ENCODE results near the gene DSCAML1.
"Not testable (repeated sequence)": the region's sequence is repeated elsewhere in the genome, so short reads cannot be mapped to it uniquely, and the experiment has no call there.

DSCAML1 gene

DNA sequence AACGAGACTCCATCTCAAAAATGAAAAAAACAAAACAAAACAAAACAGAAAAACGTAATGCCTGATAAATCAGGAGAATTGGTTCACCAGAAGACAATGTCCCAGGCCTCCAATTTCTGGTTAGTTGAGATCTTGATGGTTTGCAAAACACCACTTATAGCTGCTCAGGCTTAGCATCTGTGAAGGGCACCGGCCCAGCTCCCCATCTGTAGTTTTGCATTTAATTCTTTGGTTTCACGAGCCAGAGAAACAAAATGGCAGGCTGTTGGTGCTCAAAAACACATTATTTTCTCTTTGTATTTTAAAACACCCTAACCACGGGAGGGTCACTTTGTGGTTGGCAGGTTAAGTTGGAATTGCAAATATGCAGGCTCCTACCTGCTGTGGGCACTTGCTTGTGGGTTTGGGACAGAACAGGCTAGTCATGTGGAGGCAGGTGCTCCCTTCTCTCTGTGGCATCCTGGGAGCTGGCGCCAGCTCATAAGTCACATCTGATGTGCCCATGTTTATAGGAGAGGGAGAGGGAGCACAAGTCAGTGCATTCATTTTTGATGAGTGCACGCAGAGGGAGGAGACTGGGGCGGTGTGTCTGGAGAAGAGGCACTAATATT lies 323.4 kb downstream of the DSCAML1 start:
- no peak for DNase-seq (ENCODE audit: low read depth in 2 of 2)

DNA sequence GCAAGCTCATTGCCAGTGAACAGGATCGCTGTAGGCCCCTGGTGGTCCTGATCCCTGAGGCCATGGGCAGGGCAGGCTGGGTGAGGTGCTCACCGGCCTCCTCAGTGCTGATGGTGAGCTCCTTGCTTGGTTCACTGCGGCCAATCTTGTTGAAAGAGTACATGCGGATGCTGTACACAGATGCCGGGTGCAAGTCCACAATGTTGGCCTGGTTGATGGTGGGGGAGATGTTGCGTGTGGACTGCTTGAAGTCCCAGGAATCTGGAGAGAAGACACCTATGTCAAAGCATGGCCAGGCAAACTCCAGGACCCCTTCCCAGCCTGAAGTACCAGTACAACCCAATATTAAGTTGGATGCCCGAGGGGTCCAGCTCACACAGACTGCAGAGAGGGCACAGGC lies 325.2 kb downstream of the DSCAML1 start:
- no peak for DNase-seq (ENCODE audit: low read depth in 2 of 2)

DNA sequence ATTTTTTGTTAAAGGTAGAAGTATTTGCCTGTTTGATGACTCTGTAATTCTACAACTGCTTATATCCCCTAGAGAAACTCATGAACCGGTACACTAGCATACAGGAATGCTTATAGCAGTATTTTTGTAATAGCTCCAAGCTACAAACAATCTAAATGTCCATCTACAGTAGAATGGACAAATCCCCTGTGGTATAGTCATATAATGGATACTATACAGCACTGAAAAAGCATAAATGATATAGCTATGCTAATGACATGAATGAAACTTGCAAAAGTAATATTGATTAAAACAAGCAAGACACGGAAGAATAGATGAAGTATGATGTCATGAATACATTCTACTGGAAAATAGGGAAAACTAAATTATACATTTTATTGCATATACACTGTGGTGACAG lies 326.4 kb downstream of the DSCAML1 start:
- no peak for DNase-seq (ENCODE audit: low read depth in 2 of 2)

DNA sequence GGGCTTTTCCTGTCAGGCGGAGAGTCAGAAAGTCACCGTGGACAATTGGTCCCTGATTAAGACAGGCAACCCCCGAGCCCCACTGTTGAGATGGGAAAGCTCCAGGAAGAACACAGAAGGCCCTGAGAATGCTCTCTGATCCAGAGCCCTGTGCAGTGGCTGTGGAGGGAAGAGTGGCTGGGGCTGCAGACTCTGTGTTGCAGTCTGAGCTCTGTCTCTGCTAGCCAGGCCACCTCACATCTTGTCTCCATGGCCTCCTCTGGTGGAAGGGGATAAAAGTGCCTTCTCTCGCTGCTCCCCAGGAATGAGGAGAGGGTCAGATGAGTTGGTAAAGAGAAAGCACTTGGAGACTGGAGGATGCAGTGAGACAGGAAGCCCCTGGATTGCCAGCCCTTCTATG lies 328.1 kb downstream of the DSCAML1 start:
- no peak for DNase-seq (ENCODE audit: low read depth in 2 of 2)

DNA sequence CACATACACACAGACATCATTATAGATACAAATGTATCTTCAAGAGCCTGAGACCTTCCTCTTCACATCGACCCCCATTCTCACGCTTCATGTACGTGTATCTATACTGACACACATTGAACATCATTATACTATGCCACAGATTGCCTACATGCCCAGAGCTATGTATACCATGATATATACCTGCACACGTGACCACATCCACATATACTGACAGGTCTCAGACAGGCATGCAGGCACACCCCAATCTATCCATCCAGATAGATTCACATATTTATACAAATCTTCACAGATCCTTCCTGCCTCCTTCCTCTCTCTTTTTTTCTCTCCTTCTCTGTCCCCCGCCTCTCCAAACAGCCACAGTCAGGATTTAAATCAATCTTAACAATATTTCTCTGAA lies 329.2 kb downstream of the DSCAML1 start:
- DNase-seq (ENCODE audit: low read depth in 2 of 2), result no peak

DNA sequence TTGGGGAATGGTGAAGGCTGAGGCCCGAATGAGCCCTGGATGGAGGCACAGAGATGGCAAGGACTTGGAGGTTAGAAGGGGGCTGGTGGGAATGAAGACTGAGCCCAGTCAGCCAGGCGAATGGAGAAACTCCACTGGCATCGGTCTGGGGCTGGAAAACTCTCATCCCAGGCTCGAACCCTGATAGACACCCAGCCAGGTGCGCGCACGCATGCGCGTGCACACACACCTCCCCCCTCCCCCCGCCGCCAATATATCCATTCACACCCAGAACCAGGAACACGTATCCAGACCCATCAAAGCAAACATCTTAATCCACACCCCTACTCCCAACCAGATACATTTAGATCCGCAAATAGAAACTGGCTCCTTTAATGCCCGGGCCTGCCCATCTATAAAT lies 330.1 kb downstream of the DSCAML1 start:
- DNase-seq (ENCODE audit: low read depth in 2 of 2), result no peak

DNA sequence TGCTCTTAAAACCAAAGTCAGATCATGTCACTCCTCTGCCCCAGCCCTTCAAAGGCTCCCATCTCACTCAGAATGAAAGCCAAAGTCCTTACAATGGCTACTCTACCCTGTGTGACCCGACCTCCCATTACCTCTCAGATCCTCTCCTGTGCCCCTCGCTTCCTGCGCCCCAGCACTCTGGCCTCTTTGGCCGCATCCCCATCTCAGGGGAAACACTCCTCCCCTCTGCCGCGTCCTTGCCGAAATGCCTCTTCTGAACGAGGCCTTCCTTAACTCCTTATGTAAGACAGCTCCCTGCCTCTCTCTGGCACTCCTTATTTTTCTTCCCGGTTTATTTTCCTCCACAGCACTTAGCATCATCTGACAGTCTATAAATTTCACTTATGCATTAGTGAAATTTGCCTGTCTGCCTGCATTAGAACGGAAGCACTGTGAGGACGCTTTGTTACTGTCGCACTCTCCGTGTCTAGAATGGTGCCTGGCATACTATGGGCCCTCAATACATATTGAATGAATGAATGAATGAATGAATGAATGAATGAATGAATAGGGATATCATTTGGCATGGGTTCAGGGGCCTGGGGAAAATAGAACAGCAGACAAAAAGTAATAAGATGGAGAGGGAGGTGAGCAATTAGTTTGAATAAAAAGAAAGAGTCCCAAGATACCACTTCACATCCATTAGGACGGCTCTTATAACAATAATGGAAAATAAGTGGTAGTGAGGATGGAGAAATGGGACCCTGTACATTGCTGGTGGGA lies 331.6 kb downstream of the DSCAML1 start:
- no peak for DNase-seq (ENCODE audit: low read depth in 2 of 2)

DNA sequence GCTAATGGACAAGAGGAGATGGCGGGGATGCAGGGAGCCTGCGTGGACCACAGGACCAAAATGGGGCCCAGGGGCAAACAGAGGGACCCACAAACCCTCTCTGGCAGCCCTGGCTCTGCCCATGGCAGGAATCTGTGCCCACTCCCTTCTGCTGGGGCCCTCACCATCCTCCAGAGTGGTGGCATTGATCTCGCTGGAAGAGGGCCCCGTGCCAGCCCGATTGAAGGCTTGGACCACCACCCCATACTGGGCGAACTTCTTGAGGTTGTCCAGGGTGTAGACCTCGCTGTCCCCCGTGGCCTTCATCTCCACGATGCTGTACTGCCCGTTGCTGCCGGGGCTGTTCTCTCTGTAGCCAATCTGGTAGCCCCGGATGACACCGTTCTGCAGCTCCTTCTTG lies 332.2 kb downstream of the DSCAML1 start:
- no peak for DNase-seq (ENCODE audit: low read depth in 2 of 2)

DNA sequence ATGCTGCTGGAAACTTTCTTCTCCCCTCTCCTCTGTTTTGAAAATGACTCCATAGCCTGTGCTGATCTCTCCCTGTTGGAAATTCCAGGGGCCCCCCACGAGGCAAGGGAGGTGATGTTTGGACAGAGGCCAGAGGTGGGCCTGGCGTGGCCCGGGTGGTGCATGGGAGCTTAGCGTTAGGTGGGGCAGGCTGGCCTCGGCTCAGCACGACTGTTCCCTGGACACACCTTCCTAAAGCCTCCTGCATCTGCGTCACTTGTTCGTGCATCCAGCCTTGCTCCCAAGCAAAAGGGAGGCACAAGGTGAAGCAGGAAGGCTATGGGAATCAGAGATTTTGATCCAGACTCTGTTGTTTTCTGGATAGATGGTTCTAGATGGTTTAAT lies 334.2 kb downstream of the DSCAML1 start:
- no peak for DNase-seq (ENCODE audit: low read depth in 2 of 2)

DNA sequence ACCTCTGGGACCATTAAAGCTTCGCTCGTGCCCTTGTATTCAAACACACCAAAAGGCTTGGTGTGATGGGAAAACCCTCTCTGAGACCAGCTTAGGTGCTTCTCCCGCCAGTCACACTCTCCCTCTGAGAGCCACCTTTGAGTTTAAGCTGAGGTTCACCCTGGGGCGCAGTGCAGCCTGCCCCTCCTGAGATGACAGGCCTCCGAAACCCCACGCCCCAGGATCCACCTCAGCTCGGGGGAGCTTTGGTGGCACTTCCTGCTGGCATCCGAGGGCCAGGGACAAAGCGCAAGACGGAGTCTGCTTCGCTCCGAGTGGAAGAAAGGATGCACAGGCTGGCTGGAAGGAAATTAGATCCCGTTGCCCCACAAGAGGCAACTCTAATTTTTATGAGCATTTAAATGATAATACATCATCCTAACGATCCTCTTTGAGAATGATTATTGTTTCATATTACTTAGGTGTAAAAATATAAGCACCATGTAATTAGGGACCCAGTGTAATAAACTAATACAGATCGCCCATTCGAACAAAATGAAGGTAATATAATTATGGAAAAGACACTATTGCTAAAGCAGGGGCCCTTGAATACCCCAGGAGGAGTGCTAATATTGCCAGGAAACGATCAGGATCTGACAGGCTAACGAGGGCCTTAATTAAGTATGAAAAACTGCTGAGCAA lies 334.7 kb downstream of the DSCAML1 start:
- DNase-seq (ENCODE audit: low read depth in 2 of 2), result no peak

DNA sequence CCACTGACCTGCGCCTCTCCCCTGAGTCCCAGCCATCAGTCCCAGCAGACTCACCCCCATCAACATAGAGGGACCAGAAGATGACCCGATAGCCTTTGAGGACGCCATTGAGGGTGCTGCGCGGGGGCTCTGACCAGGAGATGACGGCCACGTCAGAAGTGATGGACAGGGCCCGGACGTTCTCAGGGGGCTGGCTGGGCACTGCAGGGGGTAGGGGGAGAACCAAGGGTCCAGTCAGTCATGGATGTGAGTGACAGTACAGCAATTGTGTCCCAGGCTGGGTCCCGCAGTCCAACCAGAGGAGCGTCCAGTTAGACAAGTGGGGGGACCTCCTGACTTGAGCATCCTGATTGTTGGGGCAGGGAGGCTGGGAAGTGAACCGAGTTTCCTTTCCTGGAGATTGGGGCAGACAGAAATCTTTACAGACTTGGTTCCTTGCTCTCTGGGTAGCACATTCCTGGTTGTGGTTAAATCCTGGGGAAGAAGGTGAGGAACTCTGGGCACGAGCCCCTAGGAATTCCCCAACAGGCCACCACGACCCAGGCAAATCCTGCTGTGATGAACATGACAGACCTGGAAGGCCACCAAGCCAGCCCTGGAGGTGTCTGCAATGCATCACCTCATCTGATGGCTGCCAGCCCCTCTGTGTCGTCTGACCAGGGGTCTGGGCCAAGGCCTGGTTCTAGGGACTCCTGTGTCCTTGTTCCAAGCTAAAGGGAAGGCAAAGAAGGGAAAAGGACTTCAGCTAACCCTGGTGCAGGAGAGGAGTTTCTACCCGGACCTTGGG lies 335.4 kb downstream of the DSCAML1 start:
- DNase-seq (ENCODE audit: low read depth in 2 of 2), result no peak

DNA sequence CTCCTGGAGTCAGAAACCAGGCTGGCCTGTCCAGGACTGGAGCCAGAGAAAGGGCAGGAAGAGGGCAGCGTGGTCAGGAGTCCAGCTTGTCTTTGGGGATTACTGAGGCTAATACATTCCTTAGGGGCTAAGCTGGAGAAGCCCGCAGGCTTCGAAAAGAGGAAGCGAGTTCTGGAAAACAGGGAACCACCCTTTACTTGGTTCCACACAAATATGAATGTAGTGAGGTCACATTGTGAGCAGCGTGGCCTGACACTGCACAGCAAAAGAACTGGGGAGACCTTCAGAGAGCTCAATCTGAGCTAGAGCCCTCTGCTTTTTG lies 337.1 kb downstream of the DSCAML1 start:
- no peak for DNase-seq (ENCODE audit: low read depth in 2 of 2)

DNA sequence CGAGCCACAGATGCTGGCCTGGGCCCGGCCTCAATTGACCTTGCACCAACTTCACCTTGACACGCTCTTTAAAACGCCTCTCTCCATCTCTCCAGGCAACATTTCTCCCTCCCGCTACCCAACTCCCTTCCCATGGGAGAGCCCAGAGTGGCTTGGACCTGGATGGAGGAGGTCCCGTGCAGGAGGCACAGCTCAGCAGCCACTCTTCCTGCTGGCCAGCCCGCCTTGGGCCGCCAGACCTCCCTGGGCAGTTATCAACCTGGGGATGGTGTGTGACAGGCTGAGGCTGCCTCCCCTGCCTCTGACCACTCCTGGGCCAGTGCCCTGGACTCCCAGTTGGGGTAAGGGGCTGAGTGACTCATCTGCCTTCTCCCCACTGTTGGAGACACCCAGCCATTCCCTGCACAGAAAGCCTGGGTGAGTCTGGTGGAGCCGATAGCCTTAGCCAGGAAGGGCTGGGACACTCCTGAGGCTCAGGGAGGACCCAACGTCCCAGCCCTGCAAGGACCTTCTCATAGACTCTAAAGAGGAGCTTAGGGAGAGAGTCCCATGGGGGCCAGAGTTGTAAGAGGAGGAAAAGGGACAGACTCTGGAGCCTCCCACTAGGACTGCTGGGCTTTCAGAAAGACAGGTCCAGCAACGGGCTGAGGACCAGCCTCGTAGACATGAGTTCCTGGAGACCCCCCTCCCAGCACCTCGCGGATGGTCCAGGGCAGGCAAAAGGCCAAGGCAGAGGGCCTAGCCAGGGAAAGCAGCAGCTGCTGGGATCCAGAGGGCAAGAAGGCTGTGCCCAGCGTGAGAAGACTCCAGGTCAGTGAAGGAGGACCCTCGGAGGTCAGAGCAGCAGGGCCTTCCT lies 337.7 kb downstream of the DSCAML1 start:
- DNase-seq (ENCODE audit: low read depth in 2 of 2), result no peak

DNA sequence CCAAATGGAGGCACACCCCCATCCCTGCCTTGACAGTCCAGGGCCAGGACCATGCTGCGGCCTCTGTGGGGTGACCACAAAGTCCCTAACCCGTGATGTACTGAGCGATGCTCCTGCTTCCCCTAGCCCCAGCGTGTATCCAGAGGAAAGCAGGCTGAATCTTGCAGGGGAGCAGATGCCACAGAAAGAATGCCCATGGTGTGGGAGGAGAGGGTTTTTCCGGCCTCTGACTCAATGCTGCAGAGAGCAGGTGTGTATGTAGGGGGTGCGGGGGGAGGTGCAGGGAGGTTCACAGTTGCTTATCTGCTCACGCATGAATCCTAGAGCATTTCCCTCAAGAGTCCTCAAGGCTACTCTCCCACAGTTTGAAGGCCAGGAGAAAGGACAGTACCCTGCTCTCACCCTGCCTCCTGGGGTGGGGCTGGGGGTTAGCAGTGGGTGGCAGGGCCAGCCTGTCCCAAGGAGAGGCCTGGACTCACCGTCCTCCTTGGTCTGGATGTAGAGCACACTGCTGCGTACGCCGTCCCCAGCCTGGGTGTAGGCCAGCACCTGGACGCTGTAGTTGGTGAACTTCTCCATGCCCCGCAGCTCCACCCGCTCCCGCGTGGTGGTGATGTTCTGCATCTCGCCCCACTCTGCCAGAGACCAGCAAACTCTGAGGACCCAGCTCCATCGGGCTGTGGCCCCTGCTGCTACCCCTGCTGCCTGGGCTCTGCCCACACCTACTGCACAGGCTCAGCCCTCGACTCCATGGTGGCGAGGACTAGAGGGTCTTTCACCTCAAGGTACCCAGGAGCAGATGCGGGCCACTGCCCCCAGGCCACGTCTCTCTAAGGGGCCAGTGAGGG lies 338.5 kb downstream of the DSCAML1 start:
- no peak for DNase-seq (ENCODE audit: low read depth in 2 of 2)

DNA sequence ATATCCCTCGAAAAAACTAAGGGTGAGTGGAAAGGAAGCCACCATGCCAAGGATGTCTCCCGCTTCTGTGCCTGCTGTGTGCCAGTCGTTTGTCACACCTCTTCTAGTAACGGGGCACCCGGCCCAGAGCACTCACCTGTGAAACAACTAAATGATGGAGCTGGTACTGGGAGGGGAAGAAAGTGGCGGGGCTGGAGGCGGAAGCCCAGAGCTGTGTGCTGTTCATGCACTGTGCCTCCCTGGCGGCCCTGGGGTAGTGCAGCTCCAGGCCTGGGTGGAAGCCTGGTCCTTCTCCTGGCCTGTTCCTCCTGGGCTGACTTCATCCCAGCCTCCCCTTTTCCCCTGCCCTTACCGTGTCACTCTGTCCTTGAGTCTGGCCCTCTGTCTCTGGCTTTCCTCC lies 339.2 kb downstream of the DSCAML1 start:
- no peak for DNase-seq (ENCODE audit: low read depth in 2 of 2)

DNA sequence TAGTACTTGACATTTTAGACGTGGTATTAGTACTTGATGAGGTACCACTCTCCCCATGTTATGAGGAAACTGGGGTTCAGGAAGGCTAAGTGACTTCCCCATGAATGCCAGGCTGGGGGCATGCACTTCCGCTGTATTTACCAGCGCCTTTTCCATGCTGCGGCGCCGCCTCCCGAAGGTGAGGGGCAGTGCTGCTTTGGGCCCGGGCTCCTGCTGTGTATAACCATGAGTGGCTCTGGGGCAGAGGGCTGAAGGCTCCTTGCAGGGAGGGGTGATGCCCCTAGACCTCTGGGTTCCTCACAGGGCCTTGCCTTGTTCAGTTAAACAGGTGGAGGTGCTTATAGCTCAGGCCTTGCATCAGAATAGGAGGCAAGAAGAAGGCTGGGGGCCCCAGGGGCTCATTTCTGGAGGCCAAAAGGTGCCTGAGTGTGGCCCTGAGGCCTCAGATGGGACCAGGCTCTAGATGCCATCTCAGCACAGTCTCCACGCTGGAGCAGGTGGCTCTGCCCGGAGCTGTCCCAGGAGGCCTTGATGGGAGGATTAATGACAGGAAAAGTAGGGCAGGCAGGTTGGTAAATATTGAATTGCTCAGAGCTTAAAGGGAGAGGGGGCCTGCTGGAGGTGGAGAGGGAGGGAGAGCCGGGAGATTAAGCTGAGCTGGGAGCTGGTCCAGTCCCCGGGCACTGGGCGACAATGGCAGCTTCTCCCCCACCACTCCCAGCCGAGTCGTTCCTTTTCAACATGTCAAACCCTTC lies 339.8 kb downstream of the DSCAML1 start:
- no peak for DNase-seq (ENCODE audit: low read depth in 2 of 2)

DNA sequence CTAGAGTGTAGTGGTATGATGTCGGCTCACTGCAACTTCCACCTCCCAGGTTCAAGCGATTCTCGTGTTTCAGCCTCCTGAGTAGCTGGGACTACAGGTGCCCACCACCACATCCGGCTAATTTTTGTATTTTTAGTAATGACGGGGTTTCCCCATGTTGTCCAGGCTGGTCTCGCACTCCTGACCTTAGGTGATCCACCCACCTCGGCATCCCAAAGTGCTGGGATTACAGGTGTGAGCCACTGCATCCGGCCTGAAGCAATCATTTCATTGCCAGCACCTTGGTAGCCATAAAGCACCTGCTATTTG lies 340.3 kb downstream of the DSCAML1 start:
- DNase-seq (ENCODE audit: low read depth in 2 of 2), result not testable (repeated sequence)

DNA sequence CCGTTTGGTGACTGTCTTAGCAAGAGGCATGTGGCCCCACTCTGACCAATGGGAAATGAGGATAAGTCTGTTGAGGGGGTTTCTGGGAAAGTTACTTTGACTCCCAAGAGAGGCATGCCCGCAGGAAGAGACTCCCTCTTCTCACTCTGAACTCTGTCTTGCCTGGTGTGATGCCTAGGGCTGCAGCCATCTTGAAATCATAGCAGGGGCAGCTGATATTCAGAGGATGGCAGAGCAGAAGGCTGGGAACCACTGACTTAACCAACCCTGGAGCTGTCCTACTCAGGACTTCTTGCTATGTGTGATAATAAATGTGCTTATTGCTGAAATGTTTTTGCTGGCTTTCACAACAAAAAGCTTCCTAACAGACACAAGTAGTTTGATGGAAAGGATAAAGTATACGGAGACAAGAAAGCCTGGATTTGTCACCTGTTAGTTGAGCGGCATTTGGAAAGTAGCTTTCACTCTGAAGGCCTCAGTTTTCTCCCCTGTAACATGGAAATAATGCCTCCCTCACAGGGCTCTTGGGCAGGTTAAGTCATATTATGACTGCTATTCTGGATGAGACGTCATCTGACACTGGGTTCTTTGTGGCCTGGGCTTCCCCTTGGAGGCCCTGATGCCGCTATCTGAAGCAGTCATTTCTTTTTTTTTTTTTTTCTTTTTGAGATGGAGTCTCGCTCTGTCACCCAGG lies 340.8 kb downstream of the DSCAML1 start:
- no peak for DNase-seq (ENCODE audit: low read depth in 2 of 2)

DNA sequence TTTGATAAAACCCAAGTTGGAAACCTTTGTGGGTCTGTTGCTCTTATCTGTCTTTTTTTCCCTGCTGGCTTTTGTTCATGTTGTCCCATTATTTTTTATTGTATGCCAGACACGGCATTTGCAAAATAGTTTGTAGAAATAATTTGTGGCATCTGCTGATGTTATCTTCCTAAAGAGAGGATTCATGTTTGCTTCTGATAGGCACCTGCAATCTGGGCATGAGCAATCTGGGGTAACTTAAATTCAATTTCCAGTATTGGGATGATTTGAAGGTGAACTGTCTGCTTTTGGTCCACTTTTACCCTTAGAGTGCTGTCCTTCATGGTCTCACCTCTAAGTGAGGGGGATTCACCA lies 342.5 kb downstream of the DSCAML1 start:
- no peak for DNase-seq (ENCODE audit: low read depth in 2 of 2)

All from activated CD8-positive, alpha-beta memory T cell treated with anti-CD3 and anti-CD28 coated beads for 4 hours (primary cell).